ENCODE measurements around the gene ATF4.

Gene ATF4

GRCh38 chr22:39524753-39525657, 4.6 kb downstream of the ATF4 start:
- peak overlapping the region; percentile 100 for H3K27ac ChIP-seq (ENCODE audit: low read depth, low read length)
- peaks cover 54% of the 10 kb centered on the region for H3K36me3 ChIP-seq (ENCODE audit: insufficient read depth, low read length)
- H3K4me1 ChIP-seq (ENCODE audit: insufficient read depth, low read length), result peaks cover 74% of the 10 kb centered on the region
- no peaks in the 10 kb centered on the region for H3K27me3 ChIP-seq (ENCODE audit: control insufficient read depth in 1 of 2, insufficient read depth in 2 of 2, low read length in 2 of 2)
- peak overlapping the region in 1 of 2 donors; percentile 15 for H3K4me3 ChIP-seq (ENCODE audit: low read depth in 1 of 2, low read length in 2 of 2)
- H3K9me3 ChIP-seq (ENCODE audit: low read length), result no peaks in the 10 kb centered on the region
- H3K9ac ChIP-seq (ENCODE audit: low read length), result no peak overlapping the region

- H3K27me3 ChIP-seq (ENCODE audit: control insufficient read depth in 1 of 2, insufficient read depth in 2 of 2, low read length in 2 of 2), result no peaks in the 10 kb centered on the region
- H3K9ac ChIP-seq (ENCODE audit: low read length), result no peak overlapping the region
- H3K9me3 ChIP-seq (ENCODE audit: low read length), result no peaks in the 10 kb centered on the region
- no peak overlapping the region for H3K4me3 ChIP-seq (ENCODE audit: low read depth in 1 of 2, low read length in 2 of 2)
- H3K36me3 ChIP-seq (ENCODE audit: insufficient read depth, low read length), result peaks cover 56% of the 10 kb centered on the region
- peak overlapping the region; percentile 25 for H3K27ac ChIP-seq (ENCODE audit: low read depth, low read length)
- H3K4me1 ChIP-seq (ENCODE audit: insufficient read depth, low read length), result peaks cover 80% of the 10 kb centered on the region
These were observed 5.3 kb downstream of the ATF4 start for GRCh38 chr22:39525658-39525975.

- Histone ChIP-seq H3K4me3 (ENCODE audit: low read depth in 1 of 2, low read length in 2 of 2) (no peak overlapping the region), H3K4me1 (ENCODE audit: insufficient read depth, low read length) (peaks cover 87% of the 10 kb centered on the region), H3K27ac (ENCODE audit: low read depth, low read length) (no peak overlapping the region), H3K27me3 (ENCODE audit: control insufficient read depth in 1 of 2, insufficient read depth in 2 of 2, low read length in 2 of 2) (no peaks in the 10 kb centered on the region), H3K36me3 (ENCODE audit: insufficient read depth, low read length) (peaks cover 54% of the 10 kb centered on the region), H3K9ac (ENCODE audit: low read length) (no peak overlapping the region), H3K9me3 (ENCODE audit: low read length) (no peaks in the 10 kb centered on the region)
These were observed 6.4 kb downstream of the ATF4 start for GRCh38 chr22:39526736-39527171.

GRCh38 chr22:39527481-39527961, 7.2 kb downstream of the ATF4 start:
- H3K4me1 ChIP-seq (ENCODE audit: insufficient read depth, low read length), result peaks cover 84% of the 10 kb centered on the region
- peaks cover 46% of the 10 kb centered on the region for H3K36me3 ChIP-seq (ENCODE audit: insufficient read depth, low read length)
- no peak overlapping the region for H3K4me3 ChIP-seq (ENCODE audit: low read depth in 1 of 2, low read length in 2 of 2)
- H3K27ac ChIP-seq (ENCODE audit: low read depth, low read length), result peak overlapping the region; percentile 50
- no peaks in the 10 kb centered on the region for H3K9me3 ChIP-seq (ENCODE audit: low read length)
- no peaks in the 10 kb centered on the region for H3K27me3 ChIP-seq (ENCODE audit: control insufficient read depth in 1 of 2, insufficient read depth in 2 of 2, low read length in 2 of 2)
- H3K9ac ChIP-seq (ENCODE audit: low read length), result peak overlapping the region; percentile 22

GRCh38 chr22:39528080-39528661, 7.8 kb downstream of the ATF4 start:
- H3K9me3 ChIP-seq (ENCODE audit: low read length), result no peaks in the 10 kb centered on the region
- no peaks in the 10 kb centered on the region for H3K27me3 ChIP-seq (ENCODE audit: control insufficient read depth in 1 of 2, insufficient read depth in 2 of 2, low read length in 2 of 2)
- peak overlapping the region; percentile 22 for H3K9ac ChIP-seq (ENCODE audit: low read length)
- peaks cover 40% of the 10 kb centered on the region for H3K36me3 ChIP-seq (ENCODE audit: insufficient read depth, low read length)
- peaks cover 77% of the 10 kb centered on the region for H3K4me1 ChIP-seq (ENCODE audit: insufficient read depth, low read length)
- H3K4me3 ChIP-seq (ENCODE audit: low read depth in 1 of 2, low read length in 2 of 2), result peak overlapping the region in 1 of 2 donors; percentile 33
- peak overlapping the region; percentile 50 for H3K27ac ChIP-seq (ENCODE audit: low read depth, low read length)

- H3K4me3 ChIP-seq (ENCODE audit: low read depth in 1 of 2, low read length in 2 of 2), result peak overlapping the region; percentile 26 to 33
- H3K4me1 ChIP-seq (ENCODE audit: insufficient read depth, low read length), result peaks cover 76% of the 10 kb centered on the region
- peaks cover 38% of the 10 kb centered on the region for H3K36me3 ChIP-seq (ENCODE audit: insufficient read depth, low read length)
- peak overlapping the region; percentile 49 for H3K27ac ChIP-seq (ENCODE audit: low read depth, low read length)
- H3K27me3 ChIP-seq (ENCODE audit: control insufficient read depth in 1 of 2, insufficient read depth in 2 of 2, low read length in 2 of 2), result no peaks in the 10 kb centered on the region
- peak overlapping the region; percentile 22 for H3K9ac ChIP-seq (ENCODE audit: low read length)
- no peaks in the 10 kb centered on the region for H3K9me3 ChIP-seq (ENCODE audit: low read length)
These were observed 8.5 kb downstream of the ATF4 start for GRCh38 chr22:39528681-39529486.

- H3K9ac ChIP-seq (ENCODE audit: low read length), result no peak overlapping the region
- peak overlapping the region in 1 of 2 donors; percentile 10 for H3K4me3 ChIP-seq (ENCODE audit: low read depth in 1 of 2, low read length in 2 of 2)
- peaks cover 71% of the 10 kb centered on the region for H3K4me1 ChIP-seq (ENCODE audit: insufficient read depth, low read length)
These were observed 9.1 kb downstream of the ATF4 start for GRCh38 chr22:39529487-39529851.

GRCh38 chr22:39530116-39530515, 9.8 kb downstream of the ATF4 start:
- H3K9ac ChIP-seq (ENCODE audit: low read length), result no peak overlapping the region
- no peaks in the 10 kb centered on the region for H3K27me3 ChIP-seq (ENCODE audit: control insufficient read depth in 1 of 2, insufficient read depth in 2 of 2, low read length in 2 of 2)
- H3K27ac ChIP-seq (ENCODE audit: low read depth, low read length), result peak overlapping the region; percentile 49
- H3K4me1 ChIP-seq (ENCODE audit: insufficient read depth, low read length), result peaks cover 64% of the 10 kb centered on the region
- H3K4me3 ChIP-seq (ENCODE audit: low read depth in 1 of 2, low read length in 2 of 2), result no peak overlapping the region
- peaks cover 25% of the 10 kb centered on the region for H3K36me3 ChIP-seq (ENCODE audit: insufficient read depth, low read length)
- H3K9me3 ChIP-seq (ENCODE audit: low read length), result no peaks in the 10 kb centered on the region

More at GRCh38 chr22:39529487-39529851, 9.1 kb downstream of the ATF4 start:
- Histone ChIP-seq H3K27me3 (ENCODE audit: control insufficient read depth in 1 of 2, insufficient read depth in 2 of 2, low read length in 2 of 2) (no peaks in the 10 kb centered on the region), H3K36me3 (ENCODE audit: insufficient read depth, low read length) (peaks cover 32% of the 10 kb centered on the region), H3K9me3 (ENCODE audit: low read length) (no peaks in the 10 kb centered on the region), H3K27ac (ENCODE audit: low read depth, low read length) (peak overlapping the region; percentile 49)

GRCh38 chr22:39530692-39531331, 10.4 kb downstream of the ATF4 start:
- H3K9ac ChIP-seq (ENCODE audit: low read length), result no peak overlapping the region

GRCh38 chr22:39532215-39533073, 12.1 kb downstream of the ATF4 start, which contains the start of gene RPS19BP1:
TSS of gene RPS19BP1 (minus strand) at chr22:39532748. CDS start at chr22:39532738, 10 bp downstream.
- Histone ChIP-seq H3K27ac (ENCODE audit: low read depth, low read length) (peak within 1 kb of the TSS; percentile 82), H3K4me3 (ENCODE audit: low read depth in 1 of 2, low read length in 2 of 2) (peak within 1 kb of the TSS; percentile 89 to 95), H3K4me1 (ENCODE audit: insufficient read depth, low read length) (peaks cover 47% of the 10 kb centered on the region), H3K9ac (ENCODE audit: low read length) (peak within 1 kb of the TSS; percentile 95), H3K9me3 (ENCODE audit: low read length) (no peaks in the 10 kb centered on the region), H3K27me3 (ENCODE audit: control insufficient read depth in 1 of 2, insufficient read depth in 2 of 2, low read length in 2 of 2) (no peaks in the 10 kb centered on the region), H3K36me3 (ENCODE audit: insufficient read depth, low read length) (peaks cover 23% of the 10 kb centered on the region)

More at GRCh38 chr22:39530692-39531331, 10.4 kb downstream of the ATF4 start:
- H3K27me3 ChIP-seq (ENCODE audit: control insufficient read depth in 1 of 2, insufficient read depth in 2 of 2, low read length in 2 of 2), result no peaks in the 10 kb centered on the region
- H3K4me1 ChIP-seq (ENCODE audit: insufficient read depth, low read length), result peaks cover 57% of the 10 kb centered on the region
- peaks cover 23% of the 10 kb centered on the region for H3K36me3 ChIP-seq (ENCODE audit: insufficient read depth, low read length)
- no peak overlapping the region for H3K4me3 ChIP-seq (ENCODE audit: low read depth in 1 of 2, low read length in 2 of 2)
- no peak overlapping the region for H3K27ac ChIP-seq (ENCODE audit: low read depth, low read length)
- no peaks in the 10 kb centered on the region for H3K9me3 ChIP-seq (ENCODE audit: low read length)

All from muscle layer of colon (tissue), 2 donors.